Uterus (tissue), 4 donors: ENCODE results near the gene ADK. TPM values are rescaled to one million over a fixed set of nuclear protein-coding genes. Genes with fewer than 3 reads are reported as not detected.

ENCODE experiments used
- DNase-seq, 2 donors: peaks; one replicate each; pipeline ENCODE4 v3.0.0-alpha.2; 2019 to 2020
- H3K27ac ChIP-seq, 2 donors: fragments of 200-600 bp; sonication (generic); 1 replicate in 1 of 2; 2 replicates in 1 of 2; pipeline ENCODE4 v1.5.1; 2016 to 2018
- H3K27me3 ChIP-seq, 2 donors: fragments of 200-600 bp; sonication (generic); one replicate each; pipeline ENCODE4 v1.5.1; 2018 to 2019; ENCODE audit warnings: control low read depth in 1 of 2
- H3K36me3 ChIP-seq, 2 donors: fragments of 200-600 bp; sonication (generic); one replicate each; pipeline ENCODE4 v1.5.1; 2019; ENCODE audit warnings: control low read depth in 1 of 2
- H3K4me1 ChIP-seq, 2 donors: fragments of 200-600 bp; sonication (generic); one replicate each; pipeline ENCODE4 v1.5.1; 2018 to 2019; ENCODE audit warnings: control low read depth in 1 of 2
- H3K4me3 ChIP-seq, 2 donors: fragments of 200-600 bp; sonication (generic); 1 replicate in 1 of 2; 2 replicates in 1 of 2; pipeline ENCODE4 v1.5.1; 2018 to 2019; ENCODE audit warnings: mild to moderate bottlenecking in 1 of 2
- H3K9me3 ChIP-seq, 2 donors: fragments of 200-600 bp; sonication (generic); one replicate each; pipeline ENCODE4 v1.5.1; 2019; ENCODE audit warnings: control low read depth in 1 of 2
- CTCF ChIP-seq, 4 experiments: fragments of 200-600 bp in 2 of 4; fragments of 450-650 bp in 2 of 4; sonication (generic) in 2 of 4; IDR thresholded peaks; one replicate each; pipeline ENCODE4 v1.5.1; 2016 to 2019; ENCODE audit warnings: antibody characterized with exemption in 4 of 4, mild to moderate bottlenecking in 2 of 4, moderate library complexity in 1 of 4
- POLR2A ChIP-seq, 2 donors: fragments of 450-650 bp; IDR thresholded peaks; one replicate each; pipeline ENCODE4 v1.6.1; 2016; ENCODE audit warnings: antibody characterized with exemption in 2 of 2, mild to moderate bottlenecking in 1 of 2, moderate library complexity in 1 of 2
- intact Hi-C: fragments of 100-400 bp; cut with DNase I; formaldehyde crosslinking; loops from one replicate; pipeline ENCODE4 v1.15.1; 2023; ENCODE audit warnings: low total_unique reads
- total RNA-seq, 4 donors: library from RNA; depleted of rRNA in 3 of 4; stranded (reverse); fragments of >200 nt in 3 of 4; gene quantifications; one replicate each; pipeline versions ENCODE4 v1.1.0 to v1.2.4, GENCODE V29; 2014 to 2023
- donor health status: DM: yes; HTN: yes; CAD: no.

ADK gene
- total RNA-seq, 4 donors from 2014 or later, result 12.6 to 41.1 (median 19.0) TPM

GRCh38 chr10:74255888-74256357 lies 104.9 kb downstream of the ADK start:
- no peaks in the 10 kb centered on the region for H3K27me3 ChIP-seq
- DNase-seq, result no peak
- H3K4me1 ChIP-seq, result no peaks in the 10 kb centered on the region

GRCh38 chr10:74262856-74263255 lies 111.8 kb downstream of the ADK start:
- Histone ChIP-seq H3K9me3 (no peaks in the 10 kb centered on the region), H3K4me3 (no peak overlapping the region), H3K4me1 (no peaks in the 10 kb centered on the region), H3K36me3 (no peaks in the 10 kb centered on the region), H3K27ac (no peak overlapping the region), H3K27me3 (no peaks in the 10 kb centered on the region)
- DNase-seq, result no peak
- intact Hi-C loops, result loop anchor here (10.0 kb wide), 1 partner anchor 972 kb away; the partner anchor contains the start of gene COMTD1
- TF ChIP-seq POLR2A (IDR thresholded peaks at IDR 0.05) (no peak), CTCF (IDR thresholded peaks at IDR 0.05) (no peak)

More at GRCh38 chr10:74255888-74256357, 104.9 kb downstream of the ADK start:
- Histone ChIP-seq H3K9me3 (no peaks in the 10 kb centered on the region), H3K4me3 (no peak overlapping the region), H3K36me3 (no peaks in the 10 kb centered on the region), H3K27ac (no peak overlapping the region)
- intact Hi-C loops, result no loop called here
- no peak for TF ChIP-seq POLR2A (IDR thresholded peaks at IDR 0.05)
- no peak for TF ChIP-seq CTCF (IDR thresholded peaks at IDR 0.05)

- H3K4me1 ChIP-seq, result no peaks in the 10 kb centered on the region
- H3K27me3 ChIP-seq, result no peaks in the 10 kb centered on the region
- no peaks in the 10 kb centered on the region for H3K36me3 ChIP-seq
- TF ChIP-seq CTCF (IDR thresholded peaks at IDR 0.05) (no peak), POLR2A (IDR thresholded peaks at IDR 0.05) (no peak)
- no peak overlapping the region for H3K4me3 ChIP-seq
- no peaks in the 10 kb centered on the region for H3K9me3 ChIP-seq
- intact Hi-C loops, result loop anchor here (10.0 kb wide), 1 partner anchor 971 kb away; the partner anchor contains the start of gene COMTD1
- no peak overlapping the region for H3K27ac ChIP-seq
- DNase-seq, result no peak
These were observed 113.0 kb downstream of the ADK start for GRCh38 chr10:74263996-74264395.

- intact Hi-C loops, result no loop called here
- Histone ChIP-seq H3K27me3 (no peaks in the 10 kb centered on the region), H3K4me3 (no peak overlapping the region), H3K27ac (no peak overlapping the region), H3K9me3 (no peaks in the 10 kb centered on the region), H3K36me3 (no peaks in the 10 kb centered on the region), H3K4me1 (no peaks in the 10 kb centered on the region)
- TF ChIP-seq POLR2A (IDR thresholded peaks at IDR 0.05) (no peak), CTCF (IDR thresholded peaks at IDR 0.05) (no peak)
- no peak for DNase-seq
These were observed 121.3 kb downstream of the ADK start for GRCh38 chr10:74272288-74272687.

GRCh38 chr10:74275755-74276290 lies 124.8 kb downstream of the ADK start:
- no peaks in the 10 kb centered on the region for H3K36me3 ChIP-seq
- no peak overlapping the region for H3K27ac ChIP-seq
- no peak overlapping the region for H3K4me3 ChIP-seq

More at GRCh38 chr10:74275755-74276290, 124.8 kb downstream of the ADK start:
- H3K27me3 ChIP-seq, result no peaks in the 10 kb centered on the region
- no peak for DNase-seq
- intact Hi-C loops, result no loop called here
- H3K4me1 ChIP-seq, result no peaks in the 10 kb centered on the region
- TF ChIP-seq POLR2A (IDR thresholded peaks at IDR 0.05), result no peak
- TF ChIP-seq CTCF (IDR thresholded peaks at IDR 0.05), result no peak
- no peaks in the 10 kb centered on the region for H3K9me3 ChIP-seq
